ENCODE data around the gene ZDHHC11B. TPM values are rescaled to one million over a fixed set of nuclear protein-coding genes. Genes with fewer than 3 reads are reported as not detected.
"Not testable (repeated sequence)": the region's sequence is repeated elsewhere in the genome, so short reads cannot be mapped to it uniquely, and the experiment has no call there.

Gene ZDHHC11B
- total RNA-seq, 2 experiments from 2014 or later: 14.8 to 15.1 TPM

DNA sequence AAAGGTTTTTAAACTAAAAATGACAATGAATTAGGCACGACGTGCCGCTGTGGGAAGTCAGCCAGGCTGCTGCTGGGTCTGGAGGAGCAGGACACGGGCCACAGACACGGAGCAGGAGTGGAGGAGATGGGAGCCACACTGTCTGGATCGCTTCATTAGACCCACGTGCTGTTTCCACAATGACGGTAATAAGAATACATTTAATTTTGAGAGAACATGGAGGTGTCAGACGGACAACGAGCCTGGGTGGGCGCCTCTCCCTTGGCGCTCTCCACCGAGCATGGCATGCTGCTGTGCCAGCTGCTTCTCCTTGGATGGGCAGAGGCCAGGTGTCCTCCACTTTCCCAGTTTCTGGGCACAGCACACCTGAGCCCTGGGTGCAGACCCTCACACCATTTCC, 103.7 kb downstream of the ZDHHC11B start:
- CTCF ChIA-PET; H3K4me1 Mint-ChIP-seq (ENCODE audit: low read depth); H3K4me3 Mint-ChIP-seq; ATAC-seq (ENCODE audit: poor library complexity); H3K27ac ChIP-seq (ENCODE audit: low read depth in 1 of 2, low read length in 2 of 2); H3K9me3 Mint-ChIP-seq; H3K36me3 ChIP-seq (ENCODE audit: insufficient read depth, low read length); H3K9me3 ChIP-seq (ENCODE audit: control insufficient read depth in 1 of 2, insufficient read depth in 1 of 2, low read length in 2 of 2); H3K4me1 ChIP-seq (ENCODE audit: insufficient read depth, low read length); H3K4me3 ChIP-seq (ENCODE audit: low read length); POLR2A ChIA-PET; H3K27me3 ChIP-seq (ENCODE audit: control insufficient read depth in 1 of 2, insufficient read depth in 2 of 2, low read length in 2 of 2); H3K36me3 Mint-ChIP-seq (ENCODE audit: low read depth); H3K27me3 Mint-ChIP-seq; H3K27ac Mint-ChIP-seq: not testable (repeated sequence)
- intact Hi-C loops (cut with DNase I, micrococcal nuclease): loop anchor here in 1 of 2 experiments (5.0 kb wide), 1 partner anchor 96 kb away; no protein-coding TSS in a partner anchor
- DNase-seq: peak in 1 of 14 experiments; percentile 2

DNA sequence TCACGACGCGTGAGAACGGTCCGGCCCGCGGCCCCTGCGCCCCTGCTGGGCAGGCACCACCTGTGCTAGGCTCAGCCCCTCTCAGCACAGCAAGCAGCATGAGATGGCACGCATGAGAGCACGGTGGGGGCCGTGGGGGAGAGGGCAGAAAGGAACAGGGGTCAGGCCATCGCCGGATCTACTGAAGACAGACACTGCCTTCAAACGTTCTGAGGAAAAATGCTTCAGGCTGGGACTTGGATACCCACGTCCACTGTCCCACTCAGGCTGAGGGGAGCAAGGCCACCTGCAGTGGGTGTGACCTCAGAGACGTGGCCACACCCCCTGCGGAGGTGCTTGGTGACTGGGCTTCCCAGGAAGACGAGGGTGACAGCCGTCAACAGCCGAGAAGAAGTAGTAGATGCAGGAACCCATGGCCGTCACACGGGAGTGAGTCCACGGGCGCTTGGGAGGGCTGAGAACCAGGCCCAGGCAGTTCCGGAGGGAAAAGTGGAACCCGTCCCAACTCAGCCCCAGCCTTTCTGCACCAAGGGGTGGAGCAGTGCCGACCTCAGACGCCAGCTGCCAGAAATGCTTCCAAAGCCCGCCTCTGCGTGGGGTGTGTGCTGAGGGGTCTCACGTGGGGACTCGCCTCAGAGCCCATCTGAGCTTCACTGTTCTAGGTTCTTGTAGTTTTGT, 104.3 kb downstream of the ZDHHC11B start:
- H3K27ac Mint-ChIP-seq; H3K27ac ChIP-seq (ENCODE audit: low read depth in 1 of 2, low read length in 2 of 2); H3K27me3 ChIP-seq (ENCODE audit: control insufficient read depth in 1 of 2, insufficient read depth in 2 of 2, low read length in 2 of 2); H3K36me3 Mint-ChIP-seq (ENCODE audit: low read depth); H3K36me3 ChIP-seq (ENCODE audit: insufficient read depth, low read length); H3K9me3 Mint-ChIP-seq; H3K4me3 ChIP-seq (ENCODE audit: low read length); DNase-seq; H3K4me1 ChIP-seq (ENCODE audit: insufficient read depth, low read length); H3K4me1 Mint-ChIP-seq (ENCODE audit: low read depth); H3K27me3 Mint-ChIP-seq; H3K4me3 Mint-ChIP-seq; POLR2A ChIA-PET; CTCF ChIA-PET; ATAC-seq (ENCODE audit: poor library complexity); H3K9me3 ChIP-seq (ENCODE audit: control insufficient read depth in 1 of 2, insufficient read depth in 1 of 2, low read length in 2 of 2): not testable (repeated sequence)
- intact Hi-C loops (cut with DNase I, micrococcal nuclease): loop anchor here in 1 of 2 experiments (5.0 kb wide), 1 partner anchor 97 kb away; no protein-coding TSS in a partner anchor

DNA sequence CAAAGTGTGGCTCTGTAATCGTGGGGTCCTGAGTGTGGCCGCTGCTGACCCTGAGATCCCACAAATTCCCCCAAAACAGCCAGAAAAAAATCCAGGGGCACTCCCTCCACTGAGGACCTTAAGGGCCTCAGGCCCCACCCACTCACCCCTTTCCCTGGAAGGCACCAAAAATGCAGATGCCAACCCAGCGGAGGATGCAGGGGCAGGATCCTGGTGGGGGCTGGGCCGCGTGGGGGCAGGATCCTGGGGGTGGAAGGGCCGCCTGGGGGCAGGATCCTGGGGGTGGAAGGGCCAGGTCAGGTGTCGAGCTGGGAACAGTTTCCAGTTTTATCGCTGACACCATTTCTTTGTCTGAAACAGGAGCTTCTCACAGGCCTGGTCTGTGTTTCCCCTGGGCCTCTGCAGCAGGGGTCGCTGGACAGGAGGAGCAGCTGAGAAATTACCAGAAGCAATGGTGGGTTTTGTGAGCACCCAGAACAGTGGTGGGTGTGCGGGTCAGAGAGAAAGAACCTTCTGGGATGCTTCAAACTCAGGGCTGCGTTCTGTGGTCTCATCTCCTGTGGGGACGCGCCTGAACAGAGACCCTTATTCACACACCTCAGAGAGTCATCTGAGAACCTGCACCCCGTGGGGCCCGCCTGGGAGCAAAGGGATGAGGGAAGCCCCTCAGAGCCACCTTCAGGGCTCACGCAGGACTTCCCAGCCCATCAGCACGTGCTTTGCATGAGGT, 105.2 kb downstream of the ZDHHC11B start:
- POLR2A ChIA-PET; intact Hi-C loops (cut with DNase I, micrococcal nuclease); H3K4me3 ChIP-seq (ENCODE audit: low read length); H3K9me3 ChIP-seq (ENCODE audit: control insufficient read depth in 1 of 2, insufficient read depth in 1 of 2, low read length in 2 of 2); H3K27me3 Mint-ChIP-seq; H3K36me3 Mint-ChIP-seq (ENCODE audit: low read depth); CTCF ChIA-PET; H3K4me3 Mint-ChIP-seq; H3K36me3 ChIP-seq (ENCODE audit: insufficient read depth, low read length); ATAC-seq (ENCODE audit: poor library complexity); H3K4me1 Mint-ChIP-seq (ENCODE audit: low read depth); H3K4me1 ChIP-seq (ENCODE audit: insufficient read depth, low read length); H3K9me3 Mint-ChIP-seq; H3K27me3 ChIP-seq (ENCODE audit: control insufficient read depth in 1 of 2, insufficient read depth in 2 of 2, low read length in 2 of 2); H3K27ac Mint-ChIP-seq; H3K27ac ChIP-seq (ENCODE audit: low read depth in 1 of 2, low read length in 2 of 2): not testable (repeated sequence)
- peak in 1 of 14 experiments; percentile 17 for DNase-seq

DNA sequence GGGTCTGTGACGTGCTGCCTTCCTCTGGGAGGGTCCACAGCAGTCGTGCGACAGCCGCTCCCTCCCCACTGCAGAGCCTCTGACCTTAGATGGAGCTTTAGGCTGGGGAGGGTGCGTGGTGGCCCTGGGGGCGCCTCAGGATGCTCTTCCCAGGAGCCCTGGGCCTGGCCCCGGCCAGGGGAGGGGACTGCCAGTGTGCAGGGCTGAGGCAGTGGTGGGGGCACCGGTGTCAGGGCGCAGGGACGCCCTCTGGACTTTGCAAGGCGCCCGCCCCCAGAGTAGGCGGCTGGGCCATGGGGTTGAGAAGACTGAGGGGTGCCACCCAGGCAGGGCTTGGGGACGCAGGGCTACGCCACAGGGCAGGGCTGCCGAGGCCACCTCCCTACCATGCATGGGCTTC, 106.0 kb downstream of the ZDHHC11B start:
- CTCF ChIA-PET; H3K27ac ChIP-seq (ENCODE audit: low read depth in 1 of 2, low read length in 2 of 2); POLR2A ChIA-PET; H3K27me3 Mint-ChIP-seq; H3K27ac Mint-ChIP-seq; H3K4me3 Mint-ChIP-seq; H3K4me1 Mint-ChIP-seq (ENCODE audit: low read depth); H3K9me3 Mint-ChIP-seq; intact Hi-C loops (cut with DNase I, micrococcal nuclease); H3K36me3 Mint-ChIP-seq (ENCODE audit: low read depth); H3K4me3 ChIP-seq (ENCODE audit: low read length); ATAC-seq (ENCODE audit: poor library complexity); H3K27me3 ChIP-seq (ENCODE audit: control insufficient read depth in 1 of 2, insufficient read depth in 2 of 2, low read length in 2 of 2); H3K36me3 ChIP-seq (ENCODE audit: insufficient read depth, low read length); H3K9me3 ChIP-seq (ENCODE audit: control insufficient read depth in 1 of 2, insufficient read depth in 1 of 2, low read length in 2 of 2): not testable (repeated sequence)
- peak in 2 of 14 experiments; percentile 13 to 20 for DNase-seq
- peaks cover 10% of the 10 kb centered on the region for H3K4me1 ChIP-seq (ENCODE audit: insufficient read depth, low read length)
